GM12878 (cell line): ENCODE data around the gene PARP4. TPM values are rescaled to one million over a fixed set of nuclear protein-coding genes. Genes with fewer than 3 reads are reported as not detected.

Source experiments
- BMI1 ChIP-seq: fragments of 450-650 bp; IDR thresholded peaks from 2 replicates; pipeline ENCODE4 v1.6.1; 2016; ENCODE audit warnings: mild to moderate bottlenecking, moderate library complexity, borderline replicate concordance
- CREB1 ChIP-seq: IDR thresholded peaks from 2 replicates; pipeline ENCODE4 v1.6.1; 2012; ENCODE audit warnings: low read depth, mild to moderate bottlenecking, inconsistent platforms
- ESRRA ChIP-seq: IDR thresholded peaks from 2 replicates; pipeline ENCODE4 v1.6.1; 2012; ENCODE audit warnings: mild to moderate bottlenecking, low read length, improper control_type of control experiment
- ETV6 ChIP-seq, 2 experiments: fragments of 450-650 bp in 1 of 2; IDR thresholded peaks in 1 of 2; conservative IDR thresholded peaks in 1 of 2; 2 replicates each; pipeline ENCODE4 v1.6.1; 2014; ENCODE audit warnings: antibody characterized with exemption in 1 of 2, borderline replicate concordance in 1 of 2, low read depth in 1 of 2, mild to moderate bottlenecking in 1 of 2, moderate library complexity in 1 of 2
- IKZF1 ChIP-seq: fragments of 450-650 bp; conservative IDR thresholded peaks from 2 replicates; pipeline ENCODE4 v1.6.1; 2017; ENCODE audit warnings: antibody characterized with exemption, mild to moderate bottlenecking
- LARP7 ChIP-seq: fragments of 450-650 bp; IDR thresholded peaks from 2 replicates; pipeline ENCODE4 v1.6.1; 2017; ENCODE audit warnings: mild to moderate bottlenecking
- MYC ChIP-seq: IDR thresholded peaks from 2 replicates; pipeline ENCODE4 v1.6.1; 2011; ENCODE audit warnings: mild to moderate bottlenecking, low read length, moderate library complexity, inconsistent platforms; ENCODE audit not compliant: insufficient read depth, insufficient replicate concordance, insufficient read length, severe bottlenecking
- NFYA ChIP-seq: IDR thresholded peaks from 2 replicates; pipeline ENCODE4 v1.6.1; 2011; ENCODE audit warnings: low read depth, mild to moderate bottlenecking, low read length, improper control_type of control experiment, borderline replicate concordance
- NR2C1 ChIP-seq: fragments of 450-650 bp; IDR thresholded peaks from 2 replicates; pipeline ENCODE4 v1.6.1; 2017; ENCODE audit warnings: antibody characterized with exemption, mild to moderate bottlenecking, moderate library complexity
- PAX8 ChIP-seq: fragments of 450-650 bp; IDR thresholded peaks from 2 replicates; pipeline ENCODE4 v1.6.1; 2017; ENCODE audit warnings: mild to moderate bottlenecking, moderate library complexity
- POU2F2 ChIP-seq: IDR thresholded peaks from 3 replicates; pipeline ENCODE4 v1.6.1; 2011; ENCODE audit warnings: low read depth, mild to moderate bottlenecking, low read length, borderline replicate concordance
- RB1 ChIP-seq: fragments of 450-650 bp; formaldehyde crosslinking; IDR thresholded peaks from 2 replicates; pipeline ENCODE4 v1.6.1; 2017; ENCODE audit warnings: mild to moderate bottlenecking, borderline replicate concordance
- RCOR1 ChIP-seq: conservative IDR thresholded peaks from 2 replicates; pipeline ENCODE4 v1.6.1; 2012; ENCODE audit warnings: low read depth, low read length, improper control_type of control experiment
- TCF7 ChIP-seq: IDR thresholded peaks from 2 replicates; pipeline ENCODE4 v1.6.1; 2014; ENCODE audit warnings: antibody characterized with exemption, borderline replicate concordance
- WRNIP1 ChIP-seq: IDR thresholded peaks from 2 replicates; pipeline ENCODE4 v1.6.1; 2011; ENCODE audit warnings: low read depth, low read length, improper control_type of control experiment, borderline replicate concordance
- ZNF207 ChIP-seq: fragments of 450-650 bp; IDR thresholded peaks from 2 replicates; pipeline ENCODE4 v1.6.1; 2014; ENCODE audit warnings: antibody characterized with exemption, mild to moderate bottlenecking, borderline replicate concordance
- ZNF217 ChIP-seq: fragments of 450-650 bp; IDR thresholded peaks from 2 replicates; pipeline ENCODE4 v1.6.1; 2017; ENCODE audit warnings: antibody characterized with exemption, mild to moderate bottlenecking
- ZNF384 ChIP-seq: IDR thresholded peaks from 2 replicates; pipeline ENCODE4 v1.6.1; 2012; ENCODE audit warnings: low read depth, mild to moderate bottlenecking, low read length, improper control_type of control experiment, borderline replicate concordance
- ZSCAN29 ChIP-seq: fragments of 450-650 bp; IDR thresholded peaks from 2 replicates; pipeline ENCODE4 v1.6.1; 2017; ENCODE audit warnings: mild to moderate bottlenecking, moderate library complexity
- polyA plus RNA-seq, 11 experiments: library from polyadenylated mRNA; depleted of rRNA in 4 of 11; unstranded in 6 of 11; stranded (reverse) in 5 of 11; fragments of >200 nt; fragmentation: Nextera tagmentation in 4 of 11; fragmentation: Illumina TruSeq in 1 of 11; extraction: Ambion mirVana in 4 of 11; extraction: Trizol in 1 of 11; gene quantifications; 1 replicate in 1 of 11; 2 replicates in 10 of 11; pipeline versions ENCODE4 v1.2.1 to v1.2.3, GENCODE V29; 2011 to 2016; ENCODE audit warnings: inconsistent platforms in 2 of 11, missing spikeins in 2 of 11, low read depth in 1 of 11
- total RNA-seq, 4 experiments: library from RNA; depleted of rRNA in 3 of 4; stranded (reverse); fragments of >200 nt in 3 of 4; fragmentation: Illumina TruSeq in 1 of 4; extraction: Trizol in 1 of 4; gene quantifications; 2 replicates each; pipeline versions ENCODE4 v1.2.1 to v1.2.3, GENCODE V29; 2013 to 2021
- TF ChIP-seq, protein P1 (sequence below): IDR thresholded peaks from 2 replicates; pipeline ENCODE4 v1.6.1; 2011; ENCODE audit warnings: low read depth, low read length, improper control_type of control experiment, borderline replicate concordance
- TF ChIP-seq, protein P2 (sequence below): fragments of 450-650 bp; IDR thresholded peaks from 2 replicates; pipeline ENCODE4 v1.6.1; 2017; ENCODE audit warnings: low read depth, mild to moderate bottlenecking, moderate library complexity
- TF ChIP-seq, protein P3 (sequence below): IDR thresholded peaks from 2 replicates; pipeline ENCODE4 v1.6.1; 2012; ENCODE audit warnings: low read depth, low read length, improper control_type of control experiment
- TF ChIP-seq, protein P4 (sequence below): fragments of 450-650 bp; IDR thresholded peaks from 2 replicates; pipeline ENCODE4 v1.6.1; 2017; ENCODE audit warnings: mild to moderate bottlenecking, moderate library complexity

Gene PARP4
- total and polyA plus RNA-seq, 10 of the 15 experiments (the other 5 are each of a cell fraction or from before 2014, with no cell fraction given) = 12.8 to 52.6 (median 46.1) TPM

DNA sequence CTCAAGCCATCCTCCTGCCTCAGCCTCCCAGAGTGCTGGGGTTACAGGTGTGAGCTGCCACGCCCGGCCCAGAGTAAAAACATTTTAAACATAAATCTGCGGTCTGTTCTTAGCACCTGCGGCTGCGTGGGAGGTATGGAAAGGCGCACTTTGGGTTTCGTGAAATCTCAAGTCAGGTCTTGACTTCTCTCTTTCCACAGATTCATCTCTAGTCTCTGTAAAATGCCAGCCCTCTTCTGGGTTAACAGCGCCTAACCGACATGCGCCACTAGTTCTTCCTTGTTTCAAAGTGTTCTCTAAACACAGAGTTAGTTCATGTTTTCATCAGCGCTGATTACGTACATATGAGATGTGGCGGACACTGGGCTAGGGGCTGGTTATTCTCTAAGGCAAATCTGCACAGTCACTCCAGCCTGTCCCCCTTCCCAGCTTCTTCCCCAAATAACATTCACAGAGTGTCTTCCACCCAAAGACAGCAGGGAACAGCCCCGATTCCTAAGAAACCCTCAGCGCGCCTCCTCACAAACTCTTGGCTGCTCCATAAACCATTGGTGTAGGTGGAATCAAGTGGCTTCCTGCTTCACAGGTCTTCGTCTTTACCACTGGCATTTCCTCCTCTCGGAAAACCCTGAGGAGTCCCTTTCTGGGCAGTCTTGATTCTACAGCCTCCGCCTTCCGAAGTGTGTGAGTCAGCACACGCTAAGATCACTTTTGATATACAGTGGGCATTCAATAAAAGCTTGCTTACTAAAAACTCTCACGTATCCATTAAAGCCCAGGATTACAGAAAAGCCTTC is 1.4 kb downstream of the PARP4 start (continued):
- no peak for TF ChIP-seq BMI1
- TF ChIP-seq ZNF384 = no peak
- TF ChIP-seq, protein P1, sequence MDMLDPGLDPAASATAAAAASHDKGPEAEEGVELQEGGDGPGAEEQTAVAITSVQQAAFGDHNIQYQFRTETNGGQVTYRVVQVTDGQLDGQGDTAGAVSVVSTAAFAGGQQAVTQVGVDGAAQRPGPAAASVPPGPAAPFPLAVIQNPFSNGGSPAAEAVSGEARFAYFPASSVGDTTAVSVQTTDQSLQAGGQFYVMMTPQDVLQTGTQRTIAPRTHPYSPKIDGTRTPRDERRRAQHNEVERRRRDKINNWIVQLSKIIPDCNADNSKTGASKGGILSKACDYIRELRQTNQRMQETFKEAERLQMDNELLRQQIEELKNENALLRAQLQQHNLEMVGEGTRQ = no peak
- TF ChIP-seq, protein P2, sequence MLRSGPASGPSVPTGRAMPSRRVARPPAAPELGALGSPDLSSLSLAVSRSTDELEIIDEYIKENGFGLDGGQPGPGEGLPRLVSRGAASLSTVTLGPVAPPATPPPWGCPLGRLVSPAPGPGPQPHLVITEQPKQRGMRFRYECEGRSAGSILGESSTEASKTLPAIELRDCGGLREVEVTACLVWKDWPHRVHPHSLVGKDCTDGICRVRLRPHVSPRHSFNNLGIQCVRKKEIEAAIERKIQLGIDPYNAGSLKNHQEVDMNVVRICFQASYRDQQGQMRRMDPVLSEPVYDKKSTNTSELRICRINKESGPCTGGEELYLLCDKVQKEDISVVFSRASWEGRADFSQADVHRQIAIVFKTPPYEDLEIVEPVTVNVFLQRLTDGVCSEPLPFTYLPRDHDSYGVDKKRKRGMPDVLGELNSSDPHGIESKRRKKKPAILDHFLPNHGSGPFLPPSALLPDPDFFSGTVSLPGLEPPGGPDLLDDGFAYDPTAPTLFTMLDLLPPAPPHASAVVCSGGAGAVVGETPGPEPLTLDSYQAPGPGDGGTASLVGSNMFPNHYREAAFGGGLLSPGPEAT = peak; percentile 55; the same call in 1 of the 2 replicates
- TF ChIP-seq TCF7 = no peak
- TF ChIP-seq CREB1 = no peak
- TF ChIP-seq PAX8 = no peak
- peak in 1 of 2 experiments; percentile 31; a peak in 1 of 4 replicates for TF ChIP-seq ETV6 (conservative IDR thresholded peaks at IDR 0.05 in 1 of 2, IDR thresholded peaks at IDR 0.05 in 1 of 2; ENCODE audit: borderline replicate concordance in 1 of 2, low read depth in 1 of 2)
- no peak for TF ChIP-seq WRNIP1
- TF ChIP-seq, protein P3, sequence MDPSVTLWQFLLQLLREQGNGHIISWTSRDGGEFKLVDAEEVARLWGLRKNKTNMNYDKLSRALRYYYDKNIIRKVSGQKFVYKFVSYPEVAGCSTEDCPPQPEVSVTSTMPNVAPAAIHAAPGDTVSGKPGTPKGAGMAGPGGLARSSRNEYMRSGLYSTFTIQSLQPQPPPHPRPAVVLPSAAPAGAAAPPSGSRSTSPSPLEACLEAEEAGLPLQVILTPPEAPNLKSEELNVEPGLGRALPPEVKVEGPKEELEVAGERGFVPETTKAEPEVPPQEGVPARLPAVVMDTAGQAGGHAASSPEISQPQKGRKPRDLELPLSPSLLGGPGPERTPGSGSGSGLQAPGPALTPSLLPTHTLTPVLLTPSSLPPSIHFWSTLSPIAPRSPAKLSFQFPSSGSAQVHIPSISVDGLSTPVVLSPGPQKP = no peak
- peak; percentile 81 for TF ChIP-seq IKZF1
- no peak for TF ChIP-seq ZNF207
- no peak for TF ChIP-seq ZSCAN29
- TF ChIP-seq RB1 = no peak
- no peak for TF ChIP-seq MYC
- TF ChIP-seq NFYA = no peak
- no peak for TF ChIP-seq LARP7
- no peak for TF ChIP-seq ZNF217
- TF ChIP-seq POU2F2 = peak; percentile 29; the same call in 1 of the 3 replicates
- no peak for TF ChIP-seq ESRRA
- TF ChIP-seq RCOR1 = no peak
- no peak for TF ChIP-seq NR2C1
- TF ChIP-seq, protein P4, sequence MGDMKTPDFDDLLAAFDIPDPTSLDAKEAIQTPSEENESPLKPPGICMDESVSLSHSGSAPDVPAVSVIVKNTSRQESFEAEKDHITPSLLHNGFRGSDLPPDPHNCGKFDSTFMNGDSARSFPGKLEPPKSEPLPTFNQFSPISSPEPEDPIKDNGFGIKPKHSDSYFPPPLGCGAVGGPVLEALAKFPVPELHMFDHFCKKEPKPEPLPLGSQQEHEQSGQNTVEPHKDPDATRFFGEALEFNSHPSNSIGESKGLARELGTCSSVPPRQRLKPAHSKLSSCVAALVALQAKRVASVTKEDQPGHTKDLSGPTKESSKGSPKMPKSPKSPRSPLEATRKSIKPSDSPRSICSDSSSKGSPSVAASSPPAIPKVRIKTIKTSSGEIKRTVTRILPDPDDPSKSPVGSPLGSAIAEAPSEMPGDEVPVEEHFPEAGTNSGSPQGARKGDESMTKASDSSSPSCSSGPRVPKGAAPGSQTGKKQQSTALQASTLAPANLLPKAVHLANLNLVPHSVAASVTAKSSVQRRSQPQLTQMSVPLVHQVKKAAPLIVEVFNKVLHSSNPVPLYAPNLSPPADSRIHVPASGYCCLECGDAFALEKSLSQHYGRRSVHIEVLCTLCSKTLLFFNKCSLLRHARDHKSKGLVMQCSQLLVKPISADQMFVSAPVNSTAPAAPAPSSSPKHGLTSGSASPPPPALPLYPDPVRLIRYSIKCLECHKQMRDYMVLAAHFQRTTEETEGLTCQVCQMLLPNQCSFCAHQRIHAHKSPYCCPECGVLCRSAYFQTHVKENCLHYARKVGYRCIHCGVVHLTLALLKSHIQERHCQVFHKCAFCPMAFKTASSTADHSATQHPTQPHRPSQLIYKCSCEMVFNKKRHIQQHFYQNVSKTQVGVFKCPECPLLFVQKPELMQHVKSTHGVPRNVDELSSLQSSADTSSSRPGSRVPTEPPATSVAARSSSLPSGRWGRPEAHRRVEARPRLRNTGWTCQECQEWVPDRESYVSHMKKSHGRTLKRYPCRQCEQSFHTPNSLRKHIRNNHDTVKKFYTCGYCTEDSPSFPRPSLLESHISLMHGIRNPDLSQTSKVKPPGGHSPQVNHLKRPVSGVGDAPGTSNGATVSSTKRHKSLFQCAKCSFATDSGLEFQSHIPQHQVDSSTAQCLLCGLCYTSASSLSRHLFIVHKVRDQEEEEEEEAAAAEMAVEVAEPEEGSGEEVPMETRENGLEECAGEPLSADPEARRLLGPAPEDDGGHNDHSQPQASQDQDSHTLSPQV = no peak
